IMR-90 (cell line): ENCODE data around the gene CASP8AP2.

Source experiments
- BHLHE40 ChIP-seq: fragments of 150-350 bp; IDR thresholded peaks from 2 replicates; pipeline ENCODE4 v1.6.1; 2016; ENCODE audit warnings: mild to moderate bottlenecking, low read depth, low read length
- CEBPB ChIP-seq: IDR thresholded peaks from 2 replicates; pipeline ENCODE4 v1.6.1; 2012; ENCODE audit warnings: low read depth, low read length, improper control_type of control experiment
- CHD1 ChIP-seq: IDR thresholded peaks from 2 replicates; pipeline ENCODE4 v1.6.1; 2012; ENCODE audit warnings: low read depth, low read length, improper control_type of control experiment
- CTCF ChIP-seq: conservative IDR thresholded peaks from 2 replicates; pipeline ENCODE4 v1.5.1; 2012; ENCODE audit warnings: mild to moderate bottlenecking, low read depth, low read length, improper control_type of control experiment
- ELK1 ChIP-seq: fragments of 150-350 bp; IDR thresholded peaks from 2 replicates; pipeline ENCODE4 v1.6.1; 2016; ENCODE audit warnings: low read depth, mild to moderate bottlenecking, low read length, moderate library complexity, borderline replicate concordance
- FOS ChIP-seq: fragments of 150-350 bp; IDR thresholded peaks from 2 replicates; pipeline ENCODE4 v1.6.1; 2016; ENCODE audit warnings: low read depth, low read length
- MXI1 ChIP-seq: IDR thresholded peaks from 2 replicates; pipeline ENCODE4 v1.6.1; 2012; ENCODE audit warnings: low read depth, mild to moderate bottlenecking, low read length, moderate library complexity, borderline replicate concordance
- POLR2A ChIP-seq: IDR thresholded peaks from 2 replicates; pipeline ENCODE4 v1.6.1; 2012; ENCODE audit warnings: mild to moderate bottlenecking, low read depth, low read length
- RAD21 ChIP-seq: IDR thresholded peaks from 2 replicates; pipeline ENCODE4 v1.6.1; 2012; ENCODE audit warnings: low read length, improper control_type of control experiment
- RCOR1 ChIP-seq: IDR thresholded peaks from 2 replicates; pipeline ENCODE4 v1.6.1; 2012; ENCODE audit warnings: mild to moderate bottlenecking, low read length, improper control_type of control experiment; ENCODE audit not compliant: insufficient replicate concordance
- RFX5 ChIP-seq: IDR thresholded peaks from 2 replicates; pipeline ENCODE4 v1.8.0; 2012; ENCODE audit warnings: low read depth, mild to moderate bottlenecking, low read length, moderate library complexity
- SMC3 ChIP-seq: fragments of 150-350 bp; IDR thresholded peaks from 2 replicates; pipeline ENCODE4 v1.6.1; 2016; ENCODE audit warnings: low read depth, mild to moderate bottlenecking, antibody characterized with exemption, low read length, moderate library complexity
- USF2 ChIP-seq: fragments of 150-350 bp; IDR thresholded peaks from 2 replicates; pipeline ENCODE4 v1.6.1; 2017; ENCODE audit warnings: mild to moderate bottlenecking, antibody characterized with exemption, low read length, low read depth

GRCh38 chr6:89792881-89793280, 36.8 kb upstream of the CASP8AP2 start:
- peak; percentile 19; the same call in 1 of the 2 replicates for TF ChIP-seq CTCF
- no peak for TF ChIP-seq BHLHE40
- no peak for TF ChIP-seq POLR2A
- no peak for TF ChIP-seq RAD21
- no peak for TF ChIP-seq USF2
- no peak for TF ChIP-seq SMC3
- no peak for TF ChIP-seq RCOR1
- TF ChIP-seq RFX5, result no peak
- TF ChIP-seq ELK1, result no peak
- TF ChIP-seq MXI1, result no peak
- no peak for TF ChIP-seq CEBPB
- TF ChIP-seq FOS, result no peak
- TF ChIP-seq CHD1, result no peak
